CD4-positive, alpha-beta T cell (primary cell): ENCODE measurements around the gene PTPRK. TPM values are rescaled to one million over a fixed set of nuclear protein-coding genes. Genes with fewer than 3 reads are reported as not detected.

Experiments used
- ATAC-seq: fragments of 200-7000 bp; cut with Tn5 transposase; one replicate; pipeline ENCODE4 v1.10.0; 2022; ENCODE audit warnings: mild to moderate bottlenecking; ENCODE audit not compliant: poor library complexity
- CTCF ChIA-PET: fragments of 350-600 bp; sonication (Branson Sonifier 250); formaldehyde crosslinking; loops from one replicate; lab custom pipeline; 2021; ENCODE audit warnings: antibody characterized with exemption, inconsistent platforms; lab: Charles Lee
- POLR2A ChIA-PET: fragments of 350-600 bp; sonication (Branson Sonifier 250); formaldehyde crosslinking; loops from one replicate; lab custom pipeline; 2021; ENCODE audit warnings: antibody characterized with exemption, inconsistent platforms; lab: Charles Lee
- DNase-seq, 14 experiments: peaks; one replicate each; pipeline ENCODE4 v3.0.0-alpha.2; 2013 to 2020; ENCODE audit warnings: mixed read lengths in 2 of 14
- H3K27ac ChIP-seq, 2 donors: one replicate each; pipeline versions ENCODE4 v1.5.1 to v1.7.0; 2013; ENCODE audit warnings: low read length in 2 of 2, low read depth in 1 of 2, mild to moderate bottlenecking in 1 of 2
- H3K27me3 ChIP-seq, 2 experiments: 1 replicate in 1 of 2; 2 replicates in 1 of 2; pipeline versions ENCODE4 v1.6.1 to v1.7.0; 2013; ENCODE audit warnings: low read length in 2 of 2, control low read depth in 1 of 2, mild to moderate bottlenecking in 1 of 2, moderate library complexity in 1 of 2; ENCODE audit not compliant: insufficient read depth in 2 of 2, control insufficient read depth in 1 of 2
- H3K36me3 ChIP-seq: one replicate; pipeline ENCODE4 v1.6.1; 2013; ENCODE audit warnings: low read length, control low read depth; ENCODE audit not compliant: insufficient read depth
- H3K4me1 ChIP-seq: one replicate; pipeline ENCODE4 v1.6.1; 2013; ENCODE audit warnings: low read length, control low read depth; ENCODE audit not compliant: insufficient read depth
- H3K4me3 ChIP-seq: one replicate; pipeline ENCODE4 v1.5.1; 2013; ENCODE audit warnings: mild to moderate bottlenecking, low read length, moderate library complexity
- H3K9me3 ChIP-seq, 2 experiments: 1 replicate in 1 of 2; 2 replicates in 1 of 2; pipeline versions ENCODE4 v1.6.1 to v1.7.0; 2013; ENCODE audit warnings: low read length in 2 of 2, mild to moderate bottlenecking in 2 of 2, control low read depth in 1 of 2, moderate library complexity in 1 of 2; ENCODE audit not compliant: control insufficient read depth in 1 of 2, insufficient read depth in 1 of 2
- H3K27ac Mint-ChIP-seq: one replicate; pipeline ENCODE4 v1.8.0; 2020; ENCODE audit warnings: mixed read lengths
- H3K27me3 Mint-ChIP-seq: one replicate; pipeline ENCODE4 v1.8.0; 2021; ENCODE audit warnings: mixed read lengths
- H3K36me3 Mint-ChIP-seq: one replicate; pipeline ENCODE4 v1.8.0; 2021; ENCODE audit warnings: low read depth, mixed read lengths
- H3K4me1 Mint-ChIP-seq: one replicate; pipeline ENCODE4 v1.8.0; 2021; ENCODE audit warnings: low read depth, mixed read lengths
- H3K4me3 Mint-ChIP-seq: one replicate; pipeline ENCODE4 v1.8.0; 2020; ENCODE audit warnings: mild to moderate bottlenecking, mixed read lengths
- H3K9me3 Mint-ChIP-seq: one replicate; pipeline ENCODE4 v1.8.0; 2020; ENCODE audit warnings: mixed read lengths
- CTCF ChIP-seq: fragments of 200-600 bp; IDR thresholded peaks from one replicate; pipeline ENCODE4 v1.8.0; 2022; ENCODE audit warnings: antibody characterized with exemption, mild to moderate bottlenecking
- intact Hi-C, 2 experiments: fragments of 100-400 bp; cut with DNase I in 1 of 2; cut with micrococcal nuclease in 1 of 2; formaldehyde crosslinking; loops; one replicate each; pipeline versions ENCODE4 v1.15.1 to v1.9.0; 2023 to 2025; cut with DNase I, micrococcal nuclease
- total RNA-seq, 174 experiments: library from RNA in 2 of 174; stranded (reverse) in 2 of 174; gene quantifications; one replicate each; pipeline ENCODE4 v1.2.3 and lab custom pipeline; 2021 to 2026

Gene PTPRK
- total RNA-seq, 2 experiments from 2014 or later = 8.4 to 10.3 TPM

GRCh38 chr6:128135325-128135724, 385.1 kb downstream of the PTPRK start:
- no peaks in the 10 kb centered on the region for H3K27me3 ChIP-seq
- ChIA-PET CTCF (no interaction called here), POLR2A (no interaction called here)
- H3K4me1 ChIP-seq = no peaks in the 10 kb centered on the region
- ATAC-seq (no peak), DNase-seq (no peak)
- H3K9me3 ChIP-seq = no peaks in the 10 kb centered on the region
- Mint-ChIP-seq H3K27me3 (no peaks in the 10 kb centered on the region), H3K36me3 (no peaks in the 10 kb centered on the region), H3K27ac (no peak overlapping the region), H3K9me3 (no peaks in the 10 kb centered on the region), H3K4me3 (no peak overlapping the region), H3K4me1 (no peaks in the 10 kb centered on the region)
- no peaks in the 10 kb centered on the region for H3K36me3 ChIP-seq
- intact Hi-C loops = no loop called here
- no peak overlapping the region for H3K27ac ChIP-seq
- no peak for TF ChIP-seq CTCF
- no peak overlapping the region for H3K4me3 ChIP-seq

GRCh38 chr6:128131566-128131965, 388.8 kb downstream of the PTPRK start:
- Mint-ChIP-seq H3K27me3 (no peaks in the 10 kb centered on the region), H3K4me1 (no peaks in the 10 kb centered on the region), H3K4me3 (no peak overlapping the region), H3K9me3 (peaks cover 2% of the 10 kb centered on the region), H3K27ac (no peak overlapping the region), H3K36me3 (no peaks in the 10 kb centered on the region)
- H3K36me3 ChIP-seq = no peaks in the 10 kb centered on the region
- H3K27ac ChIP-seq = no peak overlapping the region
- TF ChIP-seq CTCF = no peak
- H3K27me3 ChIP-seq = no peaks in the 10 kb centered on the region
- DNase-seq = no peak
- H3K9me3 ChIP-seq = no peaks in the 10 kb centered on the region
- no peak overlapping the region for H3K4me3 ChIP-seq
- ChIA-PET POLR2A (no interaction called here), CTCF (no interaction called here)
- ATAC-seq = no peak
- H3K4me1 ChIP-seq = no peaks in the 10 kb centered on the region
- intact Hi-C loops = no loop called here

GRCh38 chr6:128131036-128131435, 389.4 kb downstream of the PTPRK start:
- Mint-ChIP-seq H3K36me3 (no peaks in the 10 kb centered on the region), H3K27ac (no peak overlapping the region), H3K4me3 (no peak overlapping the region), H3K9me3 (peaks cover 2% of the 10 kb centered on the region), H3K27me3 (no peaks in the 10 kb centered on the region), H3K4me1 (no peaks in the 10 kb centered on the region)
- H3K27ac ChIP-seq = no peak overlapping the region
- no peaks in the 10 kb centered on the region for H3K27me3 ChIP-seq
- DNase-seq (no peak), ATAC-seq (no peak)
- intact Hi-C loops = no loop called here
- ChIA-PET CTCF (no interaction called here), POLR2A (no interaction called here)
- no peak overlapping the region for H3K4me3 ChIP-seq
- no peak for TF ChIP-seq CTCF
- no peaks in the 10 kb centered on the region for H3K4me1 ChIP-seq
- H3K36me3 ChIP-seq = no peaks in the 10 kb centered on the region
- no peaks in the 10 kb centered on the region for H3K9me3 ChIP-seq
